Progenitor cell of endocrine pancreas (in vitro differentiated cells): ENCODE data around the gene PPP1R16B. TPM values are rescaled to one million over a fixed set of nuclear protein-coding genes. Genes with fewer than 3 reads are reported as not detected.

Experiments
- DNase-seq: peaks from one replicate; pipeline ENCODE4 v3.0.0; 2021; ENCODE audit warnings: low spot score; ENCODE audit not compliant: unreplicated experiment
- H3K27ac Mint-ChIP-seq: 2 replicates; pipeline ENCODE4 v1.8.0; 2021; ENCODE audit warnings: mild to moderate bottlenecking, moderate library complexity, mixed read lengths
- H3K27me3 Mint-ChIP-seq: 2 replicates; pipeline ENCODE4 v1.8.0; 2021; ENCODE audit warnings: mixed read lengths
- H3K36me3 Mint-ChIP-seq: 2 replicates; pipeline ENCODE4 v1.8.0; 2022; ENCODE audit warnings: mixed read lengths; ENCODE audit not compliant: insufficient read depth
- H3K4me1 Mint-ChIP-seq: 2 replicates; pipeline ENCODE4 v1.8.0; 2021; ENCODE audit warnings: low read depth, mixed read lengths
- H3K4me3 Mint-ChIP-seq: 2 replicates; pipeline ENCODE4 v1.8.0; 2021; ENCODE audit warnings: low read depth, mild to moderate bottlenecking, moderate library complexity, mixed read lengths
- H3K9me3 Mint-ChIP-seq: 2 replicates; pipeline ENCODE4 v1.8.0; 2021; ENCODE audit warnings: low read depth, mixed read lengths
- total RNA-seq: library from RNA; stranded (reverse); gene quantifications from 2 replicates; pipeline ENCODE4 v1.2.1, GENCODE V29; 2021
- TF ChIP-seq, protein P1 (sequence below): fragments of 200-600 bp; sonication (generic); IDR thresholded peaks from one replicate; pipeline ENCODE4 v1.5.0; 2021; ENCODE audit warnings: antibody characterized with exemption, mild to moderate bottlenecking; ENCODE audit not compliant: unreplicated experiment

The PPP1R16B gene
- total RNA-seq, 1 donor from 2014 or later: not detected

DNA sequence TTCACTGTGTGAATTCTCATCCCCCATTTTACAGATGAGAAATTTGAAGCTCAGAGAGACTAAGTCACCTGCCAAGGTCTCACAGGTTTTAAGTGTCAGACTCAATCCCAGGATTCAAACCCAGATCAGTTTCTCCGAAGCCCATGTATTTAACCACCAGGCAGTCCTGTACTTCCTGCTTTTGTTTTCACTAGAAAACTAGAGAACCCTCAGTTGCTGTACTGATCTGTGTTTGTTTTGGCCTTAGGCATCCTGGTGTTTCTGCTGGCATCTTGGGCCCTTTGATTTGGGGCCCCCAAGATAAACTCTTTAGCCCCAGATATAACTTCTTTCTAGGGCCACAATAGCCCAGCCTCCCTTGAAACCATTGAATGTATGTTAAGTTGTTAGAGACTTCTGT lies 36.5 kb downstream of the PPP1R16B start:
- H3K27me3 Mint-ChIP-seq: no peaks in the 10 kb centered on the region
- no peaks in the 10 kb centered on the region for H3K36me3 Mint-ChIP-seq
- no peaks in the 10 kb centered on the region for H3K4me1 Mint-ChIP-seq
- no peaks in the 10 kb centered on the region for H3K9me3 Mint-ChIP-seq
- H3K4me3 Mint-ChIP-seq: no peak overlapping the region
- no peak overlapping the region for H3K27ac Mint-ChIP-seq
- TF ChIP-seq, protein P1, sequence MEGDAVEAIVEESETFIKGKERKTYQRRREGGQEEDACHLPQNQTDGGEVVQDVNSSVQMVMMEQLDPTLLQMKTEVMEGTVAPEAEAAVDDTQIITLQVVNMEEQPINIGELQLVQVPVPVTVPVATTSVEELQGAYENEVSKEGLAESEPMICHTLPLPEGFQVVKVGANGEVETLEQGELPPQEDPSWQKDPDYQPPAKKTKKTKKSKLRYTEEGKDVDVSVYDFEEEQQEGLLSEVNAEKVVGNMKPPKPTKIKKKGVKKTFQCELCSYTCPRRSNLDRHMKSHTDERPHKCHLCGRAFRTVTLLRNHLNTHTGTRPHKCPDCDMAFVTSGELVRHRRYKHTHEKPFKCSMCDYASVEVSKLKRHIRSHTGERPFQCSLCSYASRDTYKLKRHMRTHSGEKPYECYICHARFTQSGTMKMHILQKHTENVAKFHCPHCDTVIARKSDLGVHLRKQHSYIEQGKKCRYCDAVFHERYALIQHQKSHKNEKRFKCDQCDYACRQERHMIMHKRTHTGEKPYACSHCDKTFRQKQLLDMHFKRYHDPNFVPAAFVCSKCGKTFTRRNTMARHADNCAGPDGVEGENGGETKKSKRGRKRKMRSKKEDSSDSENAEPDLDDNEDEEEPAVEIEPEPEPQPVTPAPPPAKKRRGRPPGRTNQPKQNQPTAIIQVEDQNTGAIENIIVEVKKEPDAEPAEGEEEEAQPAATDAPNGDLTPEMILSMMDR: no peak
- DNase-seq: no peak

DNA sequence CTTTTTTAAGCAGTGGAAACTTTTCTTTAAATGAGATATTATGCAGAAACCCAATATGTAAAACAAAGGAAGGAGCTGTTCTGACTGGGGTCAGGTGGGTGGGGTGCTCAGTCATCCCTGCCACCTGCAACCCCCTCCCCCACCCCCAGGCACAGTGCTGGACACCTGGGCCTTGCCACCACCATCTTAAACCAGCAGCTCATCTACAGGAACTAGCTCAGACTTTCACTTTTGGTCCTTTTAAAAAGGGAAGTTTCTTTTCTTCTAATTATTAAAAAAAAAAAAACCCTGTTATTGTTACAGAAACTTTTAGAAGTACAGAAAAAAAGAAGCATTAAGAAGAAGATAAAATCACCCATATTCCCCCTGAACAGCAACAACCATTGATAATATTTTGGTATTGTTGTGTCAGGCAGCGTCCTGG lies 37.1 kb downstream of the PPP1R16B start:
- no peak overlapping the region for H3K27ac Mint-ChIP-seq
- no peaks in the 10 kb centered on the region for H3K27me3 Mint-ChIP-seq
- TF ChIP-seq, protein P1: no peak
- no peaks in the 10 kb centered on the region for H3K36me3 Mint-ChIP-seq
- no peaks in the 10 kb centered on the region for H3K9me3 Mint-ChIP-seq
- H3K4me3 Mint-ChIP-seq: no peak overlapping the region
- H3K4me1 Mint-ChIP-seq: no peaks in the 10 kb centered on the region
- DNase-seq: no peak

DNA sequence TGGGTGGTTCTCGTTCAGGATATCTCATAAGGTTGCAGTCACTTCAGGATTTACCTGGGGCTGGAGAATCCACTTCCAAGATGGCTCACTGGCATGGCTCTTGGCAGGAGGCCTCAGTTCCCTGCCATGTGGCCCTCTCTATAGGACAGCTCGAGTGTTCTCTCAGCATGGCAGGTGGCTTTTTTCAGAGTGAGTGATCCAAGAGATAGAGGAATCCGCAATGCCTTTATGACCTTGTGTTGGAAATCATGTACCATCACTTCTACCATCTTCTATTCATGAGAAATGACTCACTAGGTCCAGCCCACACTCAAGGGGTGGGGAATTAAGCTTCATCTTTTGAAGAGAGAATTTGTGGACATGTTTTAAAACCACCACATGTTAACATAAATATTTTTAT lies 37.8 kb downstream of the PPP1R16B start:
- Mint-ChIP-seq H3K4me3 (no peak overlapping the region), H3K27me3 (no peaks in the 10 kb centered on the region), H3K9me3 (no peaks in the 10 kb centered on the region), H3K4me1 (no peaks in the 10 kb centered on the region), H3K27ac (no peak overlapping the region), H3K36me3 (no peaks in the 10 kb centered on the region)
- TF ChIP-seq, protein P1: no peak
- no peak for DNase-seq

DNA sequence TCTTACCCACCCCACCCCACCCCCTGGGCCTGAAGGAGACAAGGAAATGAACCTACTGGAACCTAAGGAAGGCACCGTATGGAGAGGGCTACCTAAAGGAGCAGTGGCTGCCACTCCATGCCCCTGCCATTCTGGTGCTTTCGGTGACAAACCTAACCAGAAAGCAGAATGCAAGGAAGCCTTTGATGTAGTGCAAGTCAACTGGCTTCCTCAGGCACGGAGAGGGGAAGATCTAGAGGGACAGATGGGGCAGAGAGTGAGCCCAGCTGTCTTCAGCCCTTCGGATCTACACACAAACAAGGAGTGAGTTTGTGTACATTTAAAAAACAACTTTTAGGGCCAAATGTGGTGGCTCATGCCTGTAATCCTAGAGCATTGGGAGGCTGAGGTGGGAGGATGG lies 39.5 kb downstream of the PPP1R16B start:
- no peaks in the 10 kb centered on the region for H3K27me3 Mint-ChIP-seq
- peaks cover 2% of the 10 kb centered on the region for H3K4me1 Mint-ChIP-seq
- H3K4me3 Mint-ChIP-seq: no peak overlapping the region
- TF ChIP-seq, protein P1: no peak
- no peaks in the 10 kb centered on the region for H3K36me3 Mint-ChIP-seq
- no peak for DNase-seq
- no peak overlapping the region for H3K27ac Mint-ChIP-seq
- H3K9me3 Mint-ChIP-seq: no peaks in the 10 kb centered on the region

DNA sequence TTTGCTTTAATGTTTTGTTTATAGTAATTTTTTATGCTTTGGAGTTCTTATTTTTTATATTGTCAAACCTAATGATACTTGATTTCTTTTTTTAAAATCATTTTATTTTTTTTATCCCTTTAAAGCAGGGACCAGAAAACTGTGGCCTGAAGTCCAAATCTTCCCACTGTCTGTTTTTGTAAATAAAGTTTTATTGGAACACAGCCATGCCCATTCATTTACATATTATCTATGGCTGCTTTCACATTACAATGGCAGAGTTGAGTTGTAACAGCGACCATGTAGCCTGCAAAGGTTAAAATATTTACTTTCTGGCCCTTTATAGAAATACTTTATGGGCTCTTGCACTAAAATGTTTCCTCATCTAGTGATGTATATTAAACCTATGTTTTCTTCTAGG lies 42.3 kb downstream of the PPP1R16B start:
- TF ChIP-seq, protein P1: no peak
- Mint-ChIP-seq H3K4me3 (no peak overlapping the region), H3K4me1 (peaks cover 2% of the 10 kb centered on the region), H3K27ac (no peak overlapping the region), H3K9me3 (no peaks in the 10 kb centered on the region), H3K27me3 (no peaks in the 10 kb centered on the region), H3K36me3 (no peaks in the 10 kb centered on the region)
- no peak for DNase-seq

DNA sequence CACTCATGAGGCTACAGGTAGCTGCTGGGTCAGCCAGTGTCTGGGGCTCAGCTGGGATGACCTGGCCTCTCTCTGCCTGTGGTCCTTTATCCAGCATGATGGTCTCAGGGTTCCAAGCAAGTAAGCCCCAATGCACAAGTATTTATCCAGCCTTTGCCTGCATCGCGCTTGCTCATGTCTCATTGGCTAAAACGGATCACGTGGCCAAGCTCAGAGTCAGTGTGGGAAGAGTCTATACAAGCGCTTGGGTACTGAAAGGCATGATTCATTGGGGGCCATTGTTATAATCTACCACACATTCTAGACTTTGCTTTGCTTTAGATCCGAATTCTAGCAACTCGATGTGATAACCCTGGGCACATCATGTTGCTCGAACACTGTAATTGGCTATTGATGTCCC lies 48.3 kb downstream of the PPP1R16B start:
- no peak for DNase-seq
- H3K4me3 Mint-ChIP-seq: no peak overlapping the region
- H3K9me3 Mint-ChIP-seq: no peaks in the 10 kb centered on the region
- TF ChIP-seq, protein P1: no peak
- H3K27ac Mint-ChIP-seq: no peak overlapping the region
- H3K4me1 Mint-ChIP-seq: peaks cover 2% of the 10 kb centered on the region
- H3K27me3 Mint-ChIP-seq: peaks cover 3% of the 10 kb centered on the region
- no peaks in the 10 kb centered on the region for H3K36me3 Mint-ChIP-seq
